GM10248 (cell line): ENCODE results near the gene KRT15.

Experiments
- CTCF ChIA-PET: fragments of 300-600 bp; sonication (Branson Sonifier 250); formaldehyde crosslinking; extraction: SDS; loops from one replicate; lab custom pipeline; 2021; ENCODE audit warnings: antibody characterized with exemption; lab: Yijun Ruan, JAX
- POLR2A ChIA-PET: fragments of 350-650 bp; sonication (Branson Sonifier 250); formaldehyde crosslinking; extraction: SDS; loops from one replicate; lab custom pipeline; 2020; ENCODE audit warnings: antibody characterized with exemption; lab: Yijun Ruan, JAX
- DNase-seq: peaks from one replicate; pipeline ENCODE4 v3.0.0; 2012; ENCODE audit errors: extremely low spot score
- CTCF ChIP-seq: IDR thresholded peaks from 2 replicates; pipeline ENCODE4 v1.5.1; 2012; ENCODE audit warnings: mild to moderate bottlenecking, low read depth; ENCODE audit errors: extremely low read depth, missing control alignments, control extremely low read depth

KRT15 gene

DNA sequence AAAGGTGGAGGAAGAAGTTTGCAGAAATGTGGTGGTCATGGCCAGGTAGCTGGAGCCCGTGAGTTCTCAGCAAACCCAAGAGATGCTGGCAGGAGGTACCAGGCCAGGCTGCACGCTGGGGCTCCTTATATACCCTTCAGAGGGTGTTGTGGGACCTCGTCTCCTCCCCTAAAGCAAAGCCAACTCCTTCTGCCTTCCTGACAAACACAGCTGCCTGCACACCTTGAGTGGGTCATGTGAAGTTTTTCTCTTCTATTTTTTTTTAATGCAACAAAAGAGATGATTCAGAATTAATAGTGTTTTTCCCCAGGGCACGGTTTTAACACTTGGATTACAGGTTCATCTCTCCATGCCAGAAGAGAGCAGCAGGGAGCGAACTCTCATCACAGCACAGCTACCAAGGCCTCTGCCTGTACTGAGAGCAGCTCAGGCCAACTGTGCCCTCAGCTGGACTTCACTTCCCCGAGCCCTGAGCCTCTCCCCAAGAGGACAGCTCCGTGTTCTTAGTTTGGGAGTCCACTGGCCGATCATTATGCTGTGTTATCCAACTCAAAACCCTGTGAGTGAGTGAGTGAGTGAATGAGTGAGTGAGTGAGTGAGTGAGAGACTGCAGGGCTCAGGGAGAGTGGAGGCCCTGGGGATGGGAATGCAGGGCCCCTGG is at the start of gene KRT15:
TSS of gene KRT15 (minus strand) at position 102 of the 661 bp plus-strand sequence. CDS start at position 39, 63 bp downstream.
- CTCF ChIA-PET, result interaction anchor here (0.7 to 1.5 kb wide), 2 partner anchors 30 to 144 kb away, joined by 3 to 8 read pairs; no protein-coding TSS in a partner anchor
- POLR2A ChIA-PET, result no interaction called here
- no peak for TF ChIP-seq CTCF
- DNase-seq, result no peak

GRCh38 chr17:41567317-41567716 is 48.6 kb upstream of the KRT15 start:
- ChIA-PET POLR2A (no interaction called here), CTCF (interaction anchor here (1.8 to 7.3 kb wide), 4 partner anchors 9 to 81 kb away, joined by 7 to 47 read pairs (median 8); no protein-coding TSS in a partner anchor)
- DNase-seq, result no peak
- no peak for TF ChIP-seq CTCF

DNA sequence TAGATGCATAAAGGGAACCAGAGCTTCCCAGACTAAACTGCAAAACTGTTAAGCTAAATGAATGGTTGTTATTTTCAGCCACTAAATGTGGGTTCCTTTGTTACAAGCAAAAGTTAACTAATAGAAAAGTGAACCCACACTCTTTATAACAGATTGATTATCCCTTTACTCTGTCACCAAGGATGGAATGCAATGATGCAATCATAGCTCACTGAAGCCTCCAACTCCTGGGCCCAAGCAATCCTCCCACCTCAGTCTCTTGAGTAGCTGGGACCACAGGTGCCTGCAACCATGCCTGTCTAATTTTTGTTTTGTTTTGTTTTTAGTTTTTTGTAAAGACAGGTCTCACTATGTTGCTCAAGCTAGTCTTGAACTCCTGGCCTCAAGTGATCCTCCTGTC is 46.6 kb upstream of the KRT15 start:
- ChIA-PET CTCF (interaction anchor here (1.2 to 7.3 kb wide), 4 partner anchors 14 to 101 kb away, joined by 3 to 47 read pairs (median 5); no protein-coding TSS in a partner anchor), POLR2A (no interaction called here)
- TF ChIP-seq CTCF, result no peak
- no peak for DNase-seq

DNA sequence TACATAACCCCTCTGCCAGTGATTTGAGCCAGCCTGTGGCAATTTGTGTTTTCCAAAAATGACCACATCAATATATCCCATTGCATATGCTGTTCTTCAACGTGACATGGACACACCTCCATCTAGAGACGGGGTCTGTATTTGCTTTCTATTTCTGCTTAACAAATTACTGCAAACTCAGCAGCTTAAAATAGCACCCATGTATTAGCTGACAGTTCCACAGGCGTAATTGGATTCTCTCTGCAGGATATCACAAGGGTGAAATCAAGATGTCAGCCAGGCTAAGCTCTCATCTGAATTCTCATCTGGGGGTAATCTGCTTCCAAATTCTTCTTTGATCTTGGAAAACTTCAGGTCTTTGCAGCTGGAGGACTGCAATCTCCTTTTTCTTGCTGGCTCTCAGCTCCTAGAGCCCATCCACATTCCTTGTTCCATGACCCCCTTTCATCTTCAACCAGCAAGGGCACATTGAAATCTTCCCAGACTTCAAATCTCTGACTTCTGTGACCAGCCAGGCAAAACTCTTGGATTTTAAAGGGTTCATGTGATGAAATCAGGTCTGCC is 45.0 kb upstream of the KRT15 start:
- no peak for DNase-seq
- CTCF ChIA-PET, result interaction anchor here (1.0 to 7.3 kb wide), 2 partner anchors 15 to 18 kb away, joined by 3 to 47 read pairs; no protein-coding TSS in a partner anchor
- TF ChIP-seq CTCF, result no peak
- POLR2A ChIA-PET, result no interaction called here

DNA sequence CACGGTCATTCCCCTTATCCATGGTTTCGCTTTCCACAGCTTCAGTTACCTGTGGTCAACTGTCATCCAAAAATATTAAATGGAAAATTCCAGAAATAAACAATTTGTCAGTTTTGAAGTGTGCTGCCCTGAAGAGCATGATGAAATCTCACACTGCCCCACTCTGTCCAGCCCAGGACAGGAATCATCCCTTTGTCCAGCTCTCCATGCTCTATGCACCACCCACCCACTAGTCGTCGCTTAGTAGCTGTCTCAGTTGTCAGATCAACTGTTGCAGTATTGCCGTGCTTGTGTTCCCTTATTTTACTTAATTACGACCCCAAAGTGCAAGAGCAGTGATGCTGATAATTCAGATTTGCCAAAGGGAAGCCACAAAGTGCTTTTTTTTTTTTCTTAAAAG is 42.9 kb upstream of the KRT15 start:
- no peak for DNase-seq
- CTCF ChIA-PET, result interaction anchor here (4.4 kb wide), 1 partner anchor 12 kb away, joined by 56 read pairs; no protein-coding TSS in a partner anchor
- POLR2A ChIA-PET, result no interaction called here
- TF ChIP-seq CTCF, result no peak

- no peak for TF ChIP-seq CTCF
- POLR2A ChIA-PET, result no interaction called here
- DNase-seq, result no peak
- CTCF ChIA-PET, result interaction anchor here (1.2 to 4.4 kb wide), 4 partner anchors 10 to 106 kb away, joined by 4 to 56 read pairs (median 9); no protein-coding TSS in a partner anchor
These were observed 40.9 kb upstream of the KRT15 start for GRCh38 chr17:41559548-41559947.
